Measurements from ENCODE around the gene INHBA. TPM values are rescaled to one million over a fixed set of nuclear protein-coding genes. Genes with fewer than 3 reads are reported as not detected.

INHBA gene
- total and polyA plus RNA-seq, 7 donors = 0.23 to 5.5 (median 1.2) TPM

- WGBS, 2 donors = 5 to 40% methylated on average over 3 of the region's 3 CpGs
- intact Hi-C loops (cut with DNase I) = loop anchor here (10.0 kb wide), 1 partner anchor 1496 kb away; no protein-coding TSS in a partner anchor
- no peaks in the 10 kb centered on the region for H3K27me3 ChIP-seq
- TF ChIP-seq CTCF (IDR thresholded peaks at IDR 0.05) (no peak), POLR2A (IDR thresholded peaks at IDR 0.05) (no peak), POLR2AphosphoS5 (IDR thresholded peaks at IDR 0.05) (no peak), EP300 (IDR thresholded peaks at IDR 0.05) (no peak)
- peaks cover 0 to 5% (median 0%) of the 10 kb centered on the region in 4 donors for H3K4me1 ChIP-seq
- H3K36me3 ChIP-seq = no peaks in the 10 kb centered on the region
- DNase-seq = no peak
- H3K9me3 ChIP-seq = no peaks in the 10 kb centered on the region
- no peak overlapping the region for H3K4me3 ChIP-seq
- no peak overlapping the region for H3K27ac ChIP-seq
Measured at GRCh38 chr7:41730668-41731067, 27.8 kb upstream of the INHBA start.

- TF ChIP-seq POLR2AphosphoS5 (IDR thresholded peaks at IDR 0.05) = no peak
- no peak for TF ChIP-seq EP300 (IDR thresholded peaks at IDR 0.05)
- no peak for TF ChIP-seq POLR2A (IDR thresholded peaks at IDR 0.05)
- no peak for TF ChIP-seq CTCF (IDR thresholded peaks at IDR 0.05)
- Histone ChIP-seq H3K4me3 (no peak overlapping the region), H3K27ac (no peak overlapping the region), H3K9me3 (no peaks in the 10 kb centered on the region), H3K4me1 (peaks cover 0 to 5% (median 0%) of the 10 kb centered on the region in 4 donors), H3K36me3 (no peaks in the 10 kb centered on the region), H3K27me3 (no peaks in the 10 kb centered on the region)
- intact Hi-C loops (cut with DNase I) = loop anchor here (10.0 kb wide), 1 partner anchor 1495 kb away; no protein-coding TSS in a partner anchor
- DNase-seq = no peak
- 92 to 94% methylated on average over 1 of the region's 1 CpG for WGBS, 2 donors
Measured at GRCh38 chr7:41730161-41730560, 27.3 kb upstream of the INHBA start.

- intact Hi-C loops (cut with DNase I) = no loop called here
- H3K4me1 ChIP-seq = peaks cover 0 to 5% (median 0%) of the 10 kb centered on the region in 4 donors
- DNase-seq = no peak
- H3K4me3 ChIP-seq = no peak overlapping the region
- no peak overlapping the region for H3K27ac ChIP-seq
- H3K36me3 ChIP-seq = no peaks in the 10 kb centered on the region
- no peaks in the 10 kb centered on the region for H3K9me3 ChIP-seq
- 92% methylated on average over 4 of the region's 4 CpGs for WGBS, 2 donors
- no peaks in the 10 kb centered on the region for H3K27me3 ChIP-seq
- TF ChIP-seq EP300 (IDR thresholded peaks at IDR 0.05) (no peak), POLR2A (IDR thresholded peaks at IDR 0.05) (no peak), CTCF (IDR thresholded peaks at IDR 0.05) (no peak), POLR2AphosphoS5 (IDR thresholded peaks at IDR 0.05) (no peak)
Measured at GRCh38 chr7:41729059-41729458, 26.2 kb upstream of the INHBA start.

- H3K27me3 ChIP-seq = no peaks in the 10 kb centered on the region
Measured at GRCh38 chr7:41725013-41725412, 22.1 kb upstream of the INHBA start.

More at GRCh38 chr7:41725013-41725412, 22.1 kb upstream of the INHBA start:
- Histone ChIP-seq H3K4me3 (no peak overlapping the region), H3K4me1 (no peaks in the 10 kb centered on the region), H3K9me3 (no peaks in the 10 kb centered on the region), H3K36me3 (no peaks in the 10 kb centered on the region), H3K27ac (no peak overlapping the region)
- TF ChIP-seq EP300 (IDR thresholded peaks at IDR 0.05) (no peak), POLR2AphosphoS5 (IDR thresholded peaks at IDR 0.05) (no peak), POLR2A (IDR thresholded peaks at IDR 0.05) (no peak), CTCF (IDR thresholded peaks at IDR 0.05) (no peak)
- WGBS, 2 donors = 94 to 96% methylated on average over 6 of the region's 6 CpGs
- DNase-seq = no peak
- intact Hi-C loops (cut with DNase I) = no loop called here
